ENCODE data around the gene GATB.

GATB gene

GRCh38 chr4:151725087-151725486 is 35.7 kb downstream of the GATB start:
- DNase-seq (ENCODE audit: insufficient read length, low spot score) (no peak), FAIRE-seq (no peak)
- TF ChIP-seq CTCF (IDR thresholded peaks at IDR 0.05; ENCODE audit: insufficient read depth, missing control alignments) = no peak

- TF ChIP-seq CTCF (IDR thresholded peaks at IDR 0.05; ENCODE audit: insufficient read depth, missing control alignments) = no peak
- DNase-seq (ENCODE audit: insufficient read length, low spot score) (no peak), FAIRE-seq (no peak)
Measured at GRCh38 chr4:151721916-151722315, 38.9 kb downstream of the GATB start.

GRCh38 chr4:151721466-151721865 is 39.3 kb downstream of the GATB start:
- no peak for DNase-seq (ENCODE audit: insufficient read length, low spot score)
- no peak for TF ChIP-seq CTCF (IDR thresholded peaks at IDR 0.05; ENCODE audit: insufficient read depth, missing control alignments)
- FAIRE-seq = no peak

GRCh38 chr4:151719956-151720334 is 40.9 kb downstream of the GATB start:
- DNase-seq (ENCODE audit: insufficient read length, low spot score) (no peak), FAIRE-seq (no peak)
- TF ChIP-seq CTCF (IDR thresholded peaks at IDR 0.05; ENCODE audit: insufficient read depth, missing control alignments) = no peak

GRCh38 chr4:151718984-151719955 is 41.5 kb downstream of the GATB start:
- no peak for TF ChIP-seq CTCF (IDR thresholded peaks at IDR 0.05; ENCODE audit: insufficient read depth, missing control alignments)
- FAIRE-seq (no peak), DNase-seq (ENCODE audit: insufficient read length, low spot score) (no peak)

GRCh38 chr4:151717909-151718628 is 42.7 kb downstream of the GATB start:
- FAIRE-seq (no peak), DNase-seq (ENCODE audit: insufficient read length, low spot score) (no peak)
- TF ChIP-seq CTCF (IDR thresholded peaks at IDR 0.05; ENCODE audit: insufficient read depth, missing control alignments) = no peak
